ENCODE results near the gene KRTAP10-9. TPM values are rescaled to one million over a fixed set of nuclear protein-coding genes. Genes with fewer than 3 reads are reported as not detected.
"Not testable (repeated sequence)": the region's sequence is repeated elsewhere in the genome, so short reads cannot be mapped to it uniquely, and the experiment has no call there.

The KRTAP10-9 gene
- total and polyA plus RNA-seq, 2 donors (not counting 1 experiment from before 2014, with no cell fraction given): not detected

GRCh38 chr21:44658541-44658910 lies 31.6 kb downstream of the KRTAP10-9 start:
- no peak overlapping the region for H3K27ac ChIP-seq (ENCODE audit: insufficient read depth, low read length)
- no peak overlapping the region for H2AFZ ChIP-seq (ENCODE audit: low read length)
- TF ChIP-seq EZH2 (IDR thresholded peaks at IDR 0.05; ENCODE audit: low read length, missing control alignments) (no peak), CTCF (conservative IDR thresholded peaks at IDR 0.05 in 1 of 2, IDR thresholded peaks at IDR 0.05 in 1 of 2; ENCODE audit: low read depth in 1 of 2, low read length in 2 of 2) (no peak)
- no peak overlapping the region for H3K4me2 ChIP-seq (ENCODE audit: extremely low read depth, insufficient read depth, low read length)
- H3K9me3 ChIP-seq (ENCODE audit: control insufficient read depth, insufficient read depth, low read depth, low read length): no peaks in the 10 kb centered on the region
- H3K36me3 ChIP-seq (ENCODE audit: control insufficient read depth, insufficient read depth, low read length): no peaks in the 10 kb centered on the region
- H3K79me2 ChIP-seq (ENCODE audit: control insufficient read depth, insufficient read depth, low read length): no peaks in the 10 kb centered on the region
- no peaks in the 10 kb centered on the region for H3K27me3 ChIP-seq (ENCODE audit: control insufficient read depth, insufficient read depth, low read length)
- H3K4me3 ChIP-seq (replicated peaks in 1 of 4; ENCODE audit: control extremely low read depth in 1 of 4, insufficient read depth in 1 of 4, low read depth in 3 of 4, low read length in 4 of 4): no peak overlapping the region
- no peaks in the 10 kb centered on the region for H4K20me1 ChIP-seq (ENCODE audit: control insufficient read depth, extremely low read depth, insufficient read depth, low read length)
- H3K9ac ChIP-seq (ENCODE audit: insufficient read depth, low read length): no peak overlapping the region
- DNase-seq (ENCODE audit: low read depth in 2 of 2): no peak
- H3K4me1 ChIP-seq (ENCODE audit: control insufficient read depth, extremely low read depth, insufficient read depth, low read length): no peaks in the 10 kb centered on the region

- no peak overlapping the region for H3K4me2 ChIP-seq (ENCODE audit: extremely low read depth, insufficient read depth, low read length)
- H3K4me1 ChIP-seq (ENCODE audit: control insufficient read depth, extremely low read depth, insufficient read depth, low read length): no peaks in the 10 kb centered on the region
- no peak for DNase-seq (ENCODE audit: low read depth in 2 of 2)
- H4K20me1 ChIP-seq (ENCODE audit: control insufficient read depth, extremely low read depth, insufficient read depth, low read length): no peaks in the 10 kb centered on the region
- TF ChIP-seq EZH2 (IDR thresholded peaks at IDR 0.05; ENCODE audit: low read length, missing control alignments): no peak
- TF ChIP-seq CTCF (conservative IDR thresholded peaks at IDR 0.05 in 1 of 2, IDR thresholded peaks at IDR 0.05 in 1 of 2; ENCODE audit: low read depth in 1 of 2, low read length in 2 of 2): no peak
- no peak overlapping the region for H3K4me3 ChIP-seq (replicated peaks in 1 of 4; ENCODE audit: control extremely low read depth in 1 of 4, insufficient read depth in 1 of 4, low read depth in 3 of 4, low read length in 4 of 4)
- no peak overlapping the region for H3K9ac ChIP-seq (ENCODE audit: insufficient read depth, low read length)
- no peak overlapping the region for H2AFZ ChIP-seq (ENCODE audit: low read length)
- H3K36me3 ChIP-seq (ENCODE audit: control insufficient read depth, insufficient read depth, low read length): no peaks in the 10 kb centered on the region
- no peak overlapping the region for H3K27ac ChIP-seq (ENCODE audit: insufficient read depth, low read length)
- no peaks in the 10 kb centered on the region for H3K9me3 ChIP-seq (ENCODE audit: control insufficient read depth, insufficient read depth, low read depth, low read length)
- H3K27me3 ChIP-seq (ENCODE audit: control insufficient read depth, insufficient read depth, low read length): no peaks in the 10 kb centered on the region
- no peaks in the 10 kb centered on the region for H3K79me2 ChIP-seq (ENCODE audit: control insufficient read depth, insufficient read depth, low read length)
These were observed 32.2 kb downstream of the KRTAP10-9 start for GRCh38 chr21:44658913-44659595.

GRCh38 chr21:44661567-44661966 lies 34.7 kb downstream of the KRTAP10-9 start:
- H3K36me3 ChIP-seq (ENCODE audit: control insufficient read depth, insufficient read depth, low read length); H3K4me3 ChIP-seq (replicated peaks in 1 of 4; ENCODE audit: control extremely low read depth in 1 of 4, insufficient read depth in 1 of 4, low read depth in 3 of 4, low read length in 4 of 4); H3K4me1 ChIP-seq (ENCODE audit: control insufficient read depth, extremely low read depth, insufficient read depth, low read length); H3K27ac ChIP-seq (ENCODE audit: insufficient read depth, low read length); H3K4me2 ChIP-seq (ENCODE audit: extremely low read depth, insufficient read depth, low read length); H3K79me2 ChIP-seq (ENCODE audit: control insufficient read depth, insufficient read depth, low read length); DNase-seq (ENCODE audit: low read depth in 2 of 2); H3K27me3 ChIP-seq (ENCODE audit: control insufficient read depth, insufficient read depth, low read length); H3K9ac ChIP-seq (ENCODE audit: insufficient read depth, low read length); H4K20me1 ChIP-seq (ENCODE audit: control insufficient read depth, extremely low read depth, insufficient read depth, low read length); H2AFZ ChIP-seq (ENCODE audit: low read length); H3K9me3 ChIP-seq (ENCODE audit: control insufficient read depth, insufficient read depth, low read depth, low read length): not testable (repeated sequence)

Data from fibroblast of lung (primary cell).